ENCODE measurements around the gene CXCL11. TPM values are rescaled to one million over a fixed set of nuclear protein-coding genes. Genes with fewer than 3 reads are reported as not detected.

The CXCL11 gene
- total and polyA plus RNA-seq, 2 donors (not counting 1 experiment from before 2014, with no cell fraction given) = not detected

GRCh38 chr4:76029300-76029699 lies 6.6 kb downstream of the CXCL11 start:
- H3K9me3 ChIP-seq (ENCODE audit: control extremely low read depth in 1 of 3, control insufficient read depth in 2 of 3, insufficient read depth in 1 of 3, low read length in 2 of 3) = no peaks in the 10 kb centered on the region
- ChIA-PET CTCF (no interaction called here), POLR2A (no interaction called here)
- no peaks in the 10 kb centered on the region for H3K36me3 ChIP-seq (replicated peaks in 1 of 2; ENCODE audit: control extremely low read depth in 1 of 2, control insufficient read depth in 1 of 2, extremely low read depth in 1 of 2, insufficient read depth in 2 of 2, low read length in 1 of 2)
- H3K4me2 ChIP-seq (replicated peaks; ENCODE audit: low read depth, low read length, poor library complexity, severe bottlenecking) = no peak overlapping the region
- DNase-seq (no peak), ATAC-seq (ENCODE audit: low read depth) (no peak)
- no peak overlapping the region for H2AFZ ChIP-seq (ENCODE audit: insufficient read depth, low read depth, low read length, poor library complexity, severe bottlenecking)
- H3K27me3 ChIP-seq (replicated peaks in 1 of 4; ENCODE audit: control extremely low read depth in 1 of 4, control insufficient read depth in 3 of 4, insufficient read depth in 4 of 4, low read length in 3 of 4) = no peaks in the 10 kb centered on the region
- TF ChIP-seq EZH2 (IDR thresholded peaks at IDR 0.05; ENCODE audit: borderline replicate concordance, insufficient read depth, low read depth, low read length, poor library complexity, severe bottlenecking) (no peak), CTCF (IDR thresholded peaks at IDR 0.05) (no peak)
- H3K27ac Mint-ChIP-seq = no peak overlapping the region
- H3K9ac ChIP-seq (ENCODE audit: low read length) = no peak overlapping the region
- peaks cover 8 to 11% of the 10 kb centered on the region in 2 donors for H3K4me1 ChIP-seq (ENCODE audit: control insufficient read depth in 2 of 2, insufficient read depth in 2 of 2, low read length in 2 of 2)
- peaks cover 15% of the 10 kb centered on the region for H3K4me1 Mint-ChIP-seq
- H3K4me3 Mint-ChIP-seq = no peak overlapping the region
- no peak overlapping the region for H3K4me3 ChIP-seq (ENCODE audit: control extremely low read depth in 1 of 5, extremely low read depth in 1 of 5, insufficient read depth in 1 of 5, low read depth in 2 of 5, low read length in 4 of 5)
- no CpG with 5 or more reads among the region's 2 CpGs for WGBS (ENCODE audit: insufficient coverage)
- H4K20me1 ChIP-seq (ENCODE audit: control insufficient read depth, insufficient read depth, low read length, poor library complexity, severe bottlenecking) = no peaks in the 10 kb centered on the region
- H3K9me3 Mint-ChIP-seq (ENCODE audit: insufficient read depth) = no peaks in the 10 kb centered on the region
- no peaks in the 10 kb centered on the region for H3K27me3 Mint-ChIP-seq
- intact Hi-C loops (cut with micrococcal nuclease) = no loop called here
- H3K27ac ChIP-seq (ENCODE audit: low read length in 2 of 2) = no peak overlapping the region
- no peaks in the 10 kb centered on the region for H3K79me2 ChIP-seq (ENCODE audit: control insufficient read depth, insufficient read depth, low read length)

DNA sequence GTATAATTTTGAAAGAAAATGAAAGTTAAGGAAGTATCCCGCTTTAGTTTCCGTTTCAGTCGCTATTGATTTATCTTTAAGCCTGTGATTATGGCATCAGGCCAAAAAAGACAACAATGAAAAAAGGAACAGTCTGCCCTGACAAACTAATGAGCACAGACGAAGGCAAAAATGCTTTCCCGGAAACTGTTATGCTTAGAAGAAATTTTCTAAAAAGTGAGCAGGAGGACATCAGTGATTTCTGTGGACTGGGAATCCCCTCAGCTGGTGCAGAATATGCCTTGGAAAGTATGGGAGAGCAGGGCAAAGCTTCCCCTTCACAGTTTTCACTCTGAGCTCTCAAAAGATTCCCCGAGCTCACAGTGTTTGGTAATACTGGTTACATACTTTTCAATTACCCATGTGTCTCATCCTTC lies 7.5 kb downstream of the CXCL11 start:
- Mint-ChIP-seq H3K4me1 (peaks cover 24% of the 10 kb centered on the region), H3K9me3 (ENCODE audit: insufficient read depth) (no peaks in the 10 kb centered on the region), H3K27ac (no peak overlapping the region), H3K4me3 (peak overlapping the region; percentile 30), H3K27me3 (no peaks in the 10 kb centered on the region)
- TF ChIP-seq CTCF (IDR thresholded peaks at IDR 0.05) (no peak), EZH2 (IDR thresholded peaks at IDR 0.05; ENCODE audit: borderline replicate concordance, insufficient read depth, low read depth, low read length, poor library complexity, severe bottlenecking) (no peak)
- Histone ChIP-seq H2AFZ (ENCODE audit: insufficient read depth, low read depth, low read length, poor library complexity, severe bottlenecking) (peak overlapping the region; percentile 63), H3K9me3 (ENCODE audit: control extremely low read depth in 1 of 3, control insufficient read depth in 2 of 3, insufficient read depth in 1 of 3, low read length in 2 of 3) (no peaks in the 10 kb centered on the region), H3K4me3 (ENCODE audit: control extremely low read depth in 1 of 5, extremely low read depth in 1 of 5, insufficient read depth in 1 of 5, low read depth in 2 of 5, low read length in 4 of 5) (peak overlapping the region in 3 of 5 experiments; percentile 5 to 16 (median 6)), H3K36me3 (replicated peaks in 1 of 2; ENCODE audit: control extremely low read depth in 1 of 2, control insufficient read depth in 1 of 2, extremely low read depth in 1 of 2, insufficient read depth in 2 of 2, low read length in 1 of 2) (no peaks in the 10 kb centered on the region), H3K27me3 (replicated peaks in 1 of 4; ENCODE audit: control extremely low read depth in 1 of 4, control insufficient read depth in 3 of 4, insufficient read depth in 4 of 4, low read length in 3 of 4) (no peaks in the 10 kb centered on the region), H3K27ac (ENCODE audit: low read length in 2 of 2) (no peak overlapping the region), H3K4me1 (ENCODE audit: control insufficient read depth in 2 of 2, insufficient read depth in 2 of 2, low read length in 2 of 2) (peaks cover 17 to 20% of the 10 kb centered on the region in 2 donors), H3K4me2 (replicated peaks; ENCODE audit: low read depth, low read length, poor library complexity, severe bottlenecking) (peak overlapping the region; percentile 44), H4K20me1 (ENCODE audit: control insufficient read depth, insufficient read depth, low read length, poor library complexity, severe bottlenecking) (no peaks in the 10 kb centered on the region), H3K79me2 (ENCODE audit: control insufficient read depth, insufficient read depth, low read length) (no peaks in the 10 kb centered on the region), H3K9ac (ENCODE audit: low read length) (peak overlapping the region; percentile 34)
- ATAC-seq (ENCODE audit: low read depth) (no peak), DNase-seq (peak; percentile 40)
- POLR2A ChIA-PET = no interaction called here
- 2% methylated on average over 4 of the region's 6 CpGs for WGBS (ENCODE audit: insufficient coverage)
- CTCF ChIA-PET = no interaction called here
- intact Hi-C loops (cut with micrococcal nuclease) = no loop called here

All from B cell (primary cell).